Gastroesophageal sphincter (tissue), 3 donors: ENCODE measurements around the gene COLEC12.

ENCODE experiments used
- CTCF ChIP-seq, 4 experiments: fragments of 200-600 bp in 2 of 4; fragments of 450-650 bp in 2 of 4; sonication (generic) in 1 of 4; IDR thresholded peaks; one replicate each; pipeline ENCODE4 v1.5.1; 2017 to 2019; ENCODE audit warnings: antibody characterized with exemption in 4 of 4, mild to moderate bottlenecking in 2 of 4, moderate library complexity in 2 of 4
- EP300 ChIP-seq: sonication (generic); formaldehyde crosslinking; IDR thresholded peaks from one replicate; pipeline ENCODE4 v1.6.1; 2017; ENCODE audit warnings: antibody characterized with exemption, mild to moderate bottlenecking
- POLR2A ChIP-seq, 2 donors: fragments of 450-650 bp; IDR thresholded peaks; one replicate each; pipeline ENCODE4 v1.6.1; 2017; ENCODE audit warnings: antibody characterized with exemption in 2 of 2, mild to moderate bottlenecking in 2 of 2, moderate library complexity in 1 of 2
- POLR2AphosphoS5 ChIP-seq: sonication (generic); formaldehyde crosslinking; IDR thresholded peaks from one replicate; pipeline ENCODE4 v1.6.1; 2017; ENCODE audit warnings: antibody characterized with exemption

- TF ChIP-seq CTCF (IDR thresholded peaks at IDR 0.05), result no peak
- no peak for TF ChIP-seq POLR2A (IDR thresholded peaks at IDR 0.05)
- TF ChIP-seq POLR2AphosphoS5, result no peak
- no peak for TF ChIP-seq EP300
Measured at GRCh38 chr18:369224-370015, 131.1 kb downstream of the COLEC12 start.
